HCT116 (cell line): ENCODE measurements around the gene B4GALT4.

ENCODE experiments used
- CBX3 ChIP-seq: IDR thresholded peaks from 2 replicates; pipeline ENCODE4 v1.6.1; 2012; ENCODE audit warnings: low read depth
- CEBPB ChIP-seq: IDR thresholded peaks from 2 replicates; pipeline ENCODE4 v1.6.1; 2012; ENCODE audit warnings: low read depth
- EGR1 ChIP-seq: IDR thresholded peaks from 2 replicates; pipeline ENCODE4 v1.6.1; 2012; ENCODE audit warnings: low read depth
- ELF1 ChIP-seq: IDR thresholded peaks from 2 replicates; pipeline ENCODE4 v1.6.1; 2012; ENCODE audit warnings: low read depth, borderline replicate concordance
- EZH2 ChIP-seq: fragments of 200-600 bp; sonication (generic); IDR thresholded peaks from 2 replicates; pipeline ENCODE4 v1.6.1; 2017; ENCODE audit warnings: antibody characterized with exemption, mixed run types
- EZH2phosphoT487 ChIP-seq: fragments of 200-600 bp; IDR thresholded peaks from 2 replicates; pipeline ENCODE4 v1.6.1; 2018; ENCODE audit warnings: antibody characterized with exemption, borderline replicate concordance
- MAX ChIP-seq: IDR thresholded peaks from 2 replicates; pipeline ENCODE4 v1.6.1; 2012
- POLR2A ChIP-seq: IDR thresholded peaks from 2 replicates; pipeline ENCODE4 v1.7.0; 2011; ENCODE audit warnings: borderline replicate concordance; ENCODE audit not compliant: insufficient read depth, insufficient read length; ENCODE audit errors: extremely low read depth
- POLR2AphosphoS5 ChIP-seq: IDR thresholded peaks from 2 replicates; pipeline ENCODE4 v1.6.1; 2011; ENCODE audit warnings: mild to moderate bottlenecking, low read depth, low read length, moderate library complexity
- REST ChIP-seq: IDR thresholded peaks from 2 replicates; pipeline ENCODE4 v1.6.1; 2012; ENCODE audit warnings: low read depth
- SRF ChIP-seq: IDR thresholded peaks from 2 replicates; pipeline ENCODE4 v1.6.1; 2012; ENCODE audit warnings: low read depth
- YY1 ChIP-seq: IDR thresholded peaks from 2 replicates; pipeline ENCODE4 v1.6.1; 2011; ENCODE audit warnings: low read length, low read depth, moderate library complexity, mild to moderate bottlenecking; ENCODE audit not compliant: insufficient replicate concordance; ENCODE audit errors: extremely low read depth
- ZFX ChIP-seq: fragments of 450-650 bp; IDR thresholded peaks from 2 replicates; pipeline ENCODE4 v1.6.1; 2017
- TF ChIP-seq, protein P1 (sequence below), 3 experiments: fragments of 200-600 bp in 1 of 3; sonication (generic) in 1 of 3; IDR thresholded peaks in 2 of 3; conservative IDR thresholded peaks in 1 of 3; 2 replicates each; pipeline ENCODE4 v1.5.1; 2012 to 2017; ENCODE audit warnings: low read depth in 2 of 3, low read length in 2 of 3, antibody characterized with exemption in 1 of 3, borderline replicate concordance in 1 of 3, control low read depth in 1 of 3, mild to moderate bottlenecking in 1 of 3, mixed read lengths in 1 of 3, mixed run types in 1 of 3, moderate library complexity in 1 of 3; ENCODE audit not compliant: insufficient read depth in 1 of 3

DNA sequence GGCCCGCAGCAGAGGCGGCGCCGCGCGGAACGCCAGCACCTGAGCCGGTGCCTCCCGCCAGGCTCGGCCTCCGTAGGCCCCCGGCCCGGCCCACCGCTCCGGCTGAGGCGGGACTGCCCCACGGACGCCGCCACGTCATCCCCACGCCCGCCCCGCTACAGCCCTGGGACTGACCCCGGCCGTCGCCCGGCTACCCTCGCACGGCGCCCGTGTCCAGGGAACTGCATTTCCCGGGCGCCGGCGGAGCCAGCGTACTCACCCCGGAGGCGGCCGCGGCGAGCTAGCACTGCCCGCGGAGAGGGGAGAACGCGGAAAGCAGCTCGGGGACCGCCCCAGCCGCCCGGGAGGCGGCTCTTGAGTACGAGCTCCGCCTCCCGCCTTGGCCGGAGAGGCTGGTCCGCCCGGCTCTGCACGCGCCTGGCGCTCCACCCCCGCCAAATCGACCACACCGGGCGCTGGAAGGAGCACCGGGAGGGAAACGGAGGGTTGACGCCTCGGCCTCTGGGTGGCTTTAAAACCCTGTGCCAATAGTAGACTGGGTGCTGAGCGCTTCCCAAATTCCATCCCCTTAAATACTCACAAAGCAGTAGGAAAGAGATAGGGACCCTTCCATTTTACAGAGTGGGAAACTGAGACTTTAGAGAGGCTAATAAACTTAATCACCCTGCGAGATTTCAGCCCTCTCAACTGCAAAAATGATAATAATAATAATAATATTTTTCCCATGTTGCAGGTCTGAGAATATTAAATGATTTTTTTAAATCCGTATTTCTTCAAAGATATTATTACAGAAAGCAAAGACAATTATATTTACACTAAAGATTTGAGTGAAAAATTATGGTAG, at the start of gene B4GALT4:
- TF ChIP-seq POLR2A (peak; percentile 79), ELF1 (no peak), EZH2 (no peak), YY1 (no peak), REST (no peak), ZFX (peak; percentile 75), EZH2phosphoT487 (no peak), EGR1 (peak; percentile 89), SRF (no peak), CEBPB (no peak), POLR2AphosphoS5 (peak; percentile 91), MAX (peak; percentile 98), CBX3 (0 out of 2 replicates have a peak, but pooled peaks have one; percentile 67)
- TF ChIP-seq, protein P1, sequence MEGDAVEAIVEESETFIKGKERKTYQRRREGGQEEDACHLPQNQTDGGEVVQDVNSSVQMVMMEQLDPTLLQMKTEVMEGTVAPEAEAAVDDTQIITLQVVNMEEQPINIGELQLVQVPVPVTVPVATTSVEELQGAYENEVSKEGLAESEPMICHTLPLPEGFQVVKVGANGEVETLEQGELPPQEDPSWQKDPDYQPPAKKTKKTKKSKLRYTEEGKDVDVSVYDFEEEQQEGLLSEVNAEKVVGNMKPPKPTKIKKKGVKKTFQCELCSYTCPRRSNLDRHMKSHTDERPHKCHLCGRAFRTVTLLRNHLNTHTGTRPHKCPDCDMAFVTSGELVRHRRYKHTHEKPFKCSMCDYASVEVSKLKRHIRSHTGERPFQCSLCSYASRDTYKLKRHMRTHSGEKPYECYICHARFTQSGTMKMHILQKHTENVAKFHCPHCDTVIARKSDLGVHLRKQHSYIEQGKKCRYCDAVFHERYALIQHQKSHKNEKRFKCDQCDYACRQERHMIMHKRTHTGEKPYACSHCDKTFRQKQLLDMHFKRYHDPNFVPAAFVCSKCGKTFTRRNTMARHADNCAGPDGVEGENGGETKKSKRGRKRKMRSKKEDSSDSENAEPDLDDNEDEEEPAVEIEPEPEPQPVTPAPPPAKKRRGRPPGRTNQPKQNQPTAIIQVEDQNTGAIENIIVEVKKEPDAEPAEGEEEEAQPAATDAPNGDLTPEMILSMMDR (IDR thresholded peaks at IDR 0.05 in 2 of 3, conservative IDR thresholded peaks at IDR 0.05 in 1 of 3; ENCODE audit: borderline replicate concordance in 1 of 3, insufficient read depth in 1 of 3, low read depth in 2 of 3, low read length in 2 of 3): no peak
